HepG2 (cell line): ENCODE results near the gene MBD3. TPM values are rescaled to one million over a fixed set of nuclear protein-coding genes. Genes with fewer than 3 reads are reported as not detected.

Experiments used
- ATAC-seq: fragments of 200-7000 bp; cut with Tn5 transposase; 3 replicates; pipeline ENCODE4 v1.9.1; 2020; ENCODE audit warnings: mild to moderate bottlenecking, moderate library complexity
- BruUV-seq: library from RNA; stranded (reverse); fragments of 400-500 nt; replicated peaks from 2 replicates; lab custom pipeline; 2021; lab: Mats Ljungman, UMichigan
- CTCF ChIA-PET: fragments of 300-600 bp; formaldehyde crosslinking; extraction: SDS; loops from one replicate; lab custom pipeline; 2021; ENCODE audit warnings: low total read pairs, inconsistent platforms, low intra/inter-chr PET ratio; lab: Yijun Ruan, JAX
- POLR2A ChIA-PET: fragments of 350-600 bp; sonication (Branson Sonifier 250); formaldehyde crosslinking; loops from one replicate; lab custom pipeline; 2020; ENCODE audit warnings: antibody characterized with exemption, inconsistent platforms; lab: Yijun Ruan, JAX
- DNase-seq: peaks from one replicate; pipeline ENCODE4 v3.0.0-alpha.2; 2015; ENCODE audit warnings: low spot score
- FAIRE-seq: peaks from 3 replicates; lab custom pipeline; 2011; peaks lifted over from hg19 to GRCh38; lab: Jason Lieb, UNC
- H2AFZ ChIP-seq: one replicate; pipeline ENCODE4 v1.6.1; 2011; ENCODE audit warnings: low read length, inconsistent platforms
- H3K27ac ChIP-seq: fragments of 300-600 bp; 3 replicates; pipeline ENCODE4 v1.8.0; 2011; ENCODE audit warnings: mixed run types, mild to moderate bottlenecking, mixed read lengths, low read length, inconsistent platforms; ENCODE audit not compliant: insufficient read depth; ENCODE audit errors: extremely low read length
- H3K27me3 ChIP-seq, 2 experiments: fragments of 200-600 bp in 1 of 2; 2 replicates in 1 of 2; 3 replicates in 1 of 2; pipeline versions ENCODE4 v1.6.0 to v1.8.0; 2011; ENCODE audit warnings: low read length in 2 of 2, mild to moderate bottlenecking in 2 of 2, moderate library complexity in 2 of 2, inconsistent platforms in 1 of 2; ENCODE audit not compliant: insufficient read depth in 2 of 2, control insufficient read depth in 1 of 2
- H3K36me3 ChIP-seq, 2 experiments: fragments of 200-600 bp in 1 of 2; replicated peaks in 1 of 2; 2 replicates in 1 of 2; 3 replicates in 1 of 2; pipeline versions ENCODE4 v1.5.1 to v1.8.0; 2011; ENCODE audit warnings: low read length in 2 of 2, inconsistent platforms in 1 of 2; ENCODE audit not compliant: insufficient read depth in 2 of 2, control insufficient read depth in 1 of 2
- H3K4me1 ChIP-seq: 2 replicates; pipeline ENCODE4 v1.5.1; 2012; ENCODE audit warnings: low read length, inconsistent platforms; ENCODE audit not compliant: insufficient read depth
- H3K4me2 ChIP-seq: 2 replicates; pipeline ENCODE4 v1.6.0; 2011; ENCODE audit warnings: low read depth, low read length, inconsistent platforms
- H3K4me3 ChIP-seq, 3 experiments: fragments of 200-600 bp in 1 of 3; sonication (generic), shearing (Covaris generic) in 1 of 3; replicated peaks in 1 of 3; 2 replicates each; pipeline ENCODE4 v1.5.1; 2011 to 2016; ENCODE audit warnings: low read length in 3 of 3, inconsistent platforms in 2 of 3, low read depth in 2 of 3, mild to moderate bottlenecking in 2 of 3, control low read depth in 1 of 3, mixed read lengths in 1 of 3; ENCODE audit not compliant: insufficient read depth in 1 of 3
- H3K79me2 ChIP-seq: one replicate; pipeline ENCODE4 v1.6.1; 2011; ENCODE audit warnings: low read length, inconsistent platforms; ENCODE audit not compliant: insufficient read depth
- H3K9ac ChIP-seq: 2 replicates; pipeline ENCODE4 v1.6.0; 2011; ENCODE audit warnings: mild to moderate bottlenecking, low read depth, low read length, inconsistent platforms; ENCODE audit not compliant: insufficient read depth
- H3K9me3 ChIP-seq: 2 replicates; pipeline ENCODE4 v1.5.1; 2012; ENCODE audit warnings: mild to moderate bottlenecking, low read length
- H4K20me1 ChIP-seq: 2 replicates; pipeline ENCODE4 v1.6.0; 2011; ENCODE audit warnings: inconsistent platforms, mild to moderate bottlenecking, low read length, moderate library complexity; ENCODE audit not compliant: insufficient read depth
- AGO1 ChIP-seq: fragments of 200-400 bp; formaldehyde crosslinking; IDR thresholded peaks from 2 replicates; pipeline ENCODE4 v1.6.1; 2017; ENCODE audit warnings: mild to moderate bottlenecking, low read depth, low read length, moderate library complexity; ENCODE audit not compliant: poor library complexity, severe bottlenecking
- ETV5 ChIP-seq: IDR thresholded peaks from 2 replicates; pipeline ENCODE4 v1.6.1; 2018; ENCODE audit warnings: missing biosample characterization, missing genetic modification reagents, inconsistent platforms, borderline replicate concordance
- HNRNPLL ChIP-seq: fragments of 200-400 bp; formaldehyde crosslinking; IDR thresholded peaks from 2 replicates; pipeline ENCODE4 v1.6.1; 2017; ENCODE audit warnings: mild to moderate bottlenecking, low read depth, low read length; ENCODE audit not compliant: poor library complexity, severe bottlenecking
- IKZF4 ChIP-seq: sonication (generic); formaldehyde crosslinking; IDR thresholded peaks from 2 replicates; pipeline ENCODE4 v1.5.1; 2020; ENCODE audit warnings: borderline replicate concordance, mild to moderate bottlenecking, low read depth, missing genetic modification reagents; ENCODE audit errors: not compliant biosample characterization
- POLR2A ChIP-seq, 2 experiments: IDR thresholded peaks; 2 replicates each; pipeline ENCODE4 v1.6.1; 2011; ENCODE audit warnings: low read depth in 2 of 2, low read length in 2 of 2, mild to moderate bottlenecking in 1 of 2, moderate library complexity in 1 of 2; ENCODE audit not compliant: insufficient read depth in 1 of 2
- RAD21 ChIP-seq: fragments of 450-650 bp; formaldehyde crosslinking; IDR thresholded peaks from 2 replicates; pipeline ENCODE4 v1.5.0; 2020; ENCODE audit warnings: mild to moderate bottlenecking
- ZNF572 ChIP-seq: sonication (generic); formaldehyde crosslinking; IDR thresholded peaks from 2 replicates; pipeline ENCODE4 v1.5.1; 2020; ENCODE audit warnings: mild to moderate bottlenecking, missing genetic modification reagents
- ZNF687 ChIP-seq: sonication (generic); formaldehyde crosslinking; IDR thresholded peaks from 2 replicates; pipeline ENCODE4 v1.5.1; 2020; ENCODE audit warnings: mild to moderate bottlenecking, missing genetic modification reagents, moderate library complexity
- ZNF782 ChIP-seq: sonication (generic); formaldehyde crosslinking; IDR thresholded peaks from 2 replicates; pipeline ENCODE4 v1.4.0; 2020; ENCODE audit warnings: missing genetic modification reagents, mild to moderate bottlenecking, borderline replicate concordance
- WGBS: methylation state at CpG from one replicate; pipeline ENCODE4 v1.1.6; 2017; ENCODE audit warnings: low lambda C conversion rate; 5-methylcytosine and 5-hydroxymethylcytosine counted together
- in situ Hi-C: cut with HindIII; loops from 2 replicates; pipeline ENCODE4 v1.10.0; 2017; ENCODE audit warnings: low pct_unique_long_range_greater_than_20kb; ENCODE audit not compliant: extremely low pct_ligation_motif_present
- intact Hi-C: fragments of 100-400 bp; cut with micrococcal nuclease; formaldehyde crosslinking; loops from one replicate; pipeline ENCODE4 v1.10.0; 2022; ENCODE audit not compliant: unreplicated experiment
- polyA plus RNA-seq, 8 experiments: library from polyadenylated mRNA; depleted of rRNA in 3 of 8; stranded (reverse) in 7 of 8; unstranded in 1 of 8; fragments of >200 nt; fragmentation: Illumina TruSeq in 4 of 8; extraction: Trizol in 4 of 8; gene quantifications; 2 replicates each; pipeline versions ENCODE4 v1.2.1 to v1.2.3, GENCODE V29; 2011 to 2016; ENCODE audit warnings: low read depth in 4 of 8, missing spikeins in 1 of 8, mixed read lengths in 1 of 8; ENCODE audit not compliant: insufficient read depth in 1 of 8
- total RNA-seq, 5 experiments: library from RNA; depleted of rRNA; stranded (reverse); fragments of >200 nt; fragmentation: Illumina TruSeq; extraction: Trizol; gene quantifications; 2 replicates each; pipeline ENCODE4 v1.2.3, GENCODE V29; 2016; ENCODE audit warnings: low read depth in 1 of 5
- TF ChIP-seq, protein P1 (sequence below): IDR thresholded peaks from 2 replicates; pipeline ENCODE4 v1.6.1; 2016; ENCODE audit warnings: missing compliant biosample characterization, missing genetic modification reagents, borderline replicate concordance
- TF ChIP-seq, protein P2 (sequence below): sonication (generic); formaldehyde crosslinking; IDR thresholded peaks from 2 replicates; pipeline ENCODE4 v1.9.0; 2021; ENCODE audit warnings: mild to moderate bottlenecking, missing genetic modification reagents

Gene MBD3
- total and polyA plus RNA-seq, 2 of the 13 experiments (the other 11 are each of a cell fraction or from before 2014, with no cell fraction given): 21.2 to 76.9 TPM

GRCh38 chr19:1525343-1525742 is 67.3 kb downstream of the MBD3 start (continued):
- peak; percentile 24; the same call in 1 of the 2 replicates for TF ChIP-seq ZNF687 (CRISPR knock-in tag)

GRCh38 chr19:1524972-1525325 is 67.7 kb downstream of the MBD3 start:
- Histone ChIP-seq H2AFZ (no peak overlapping the region), H3K36me3 (no peaks in the 10 kb centered on the region), H3K9ac (no peak overlapping the region), H4K20me1 (no peaks in the 10 kb centered on the region), H3K4me3 (no peak overlapping the region), H3K4me2 (no peak overlapping the region), H3K27ac (no peak overlapping the region), H3K9me3 (no peaks in the 10 kb centered on the region), H3K79me2 (no peaks in the 10 kb centered on the region), H3K4me1 (peaks cover 19% of the 10 kb centered on the region), H3K27me3 (peaks cover 30 to 63% of the 10 kb centered on the region in 2 experiments)
- in situ Hi-C loops: no loop called here
- BruUV-seq: no TSS peak
- intact Hi-C loops: no loop called here
- ChIA-PET POLR2A (no interaction called here), CTCF (no interaction called here)
- DNase-seq (no peak), ATAC-seq (no peak; the same call in 2 of the 3 replicates), FAIRE-seq (no peak)
- 30% methylated on average over 7 of the region's 17 CpGs for WGBS
- TF ChIP-seq AGO1 (no peak), POLR2A (IDR thresholded peaks at IDR 0.05; ENCODE audit: insufficient read depth in 1 of 2, low read depth in 2 of 2, low read length in 2 of 2) (peak in 1 of 2 experiments; percentile 7; a peak in 1 of 4 replicates), IKZF4 (CRISPR knock-in tag) (no peak), ETV5 (CRISPR knock-in tag) (no peak), RAD21 (CRISPR knock-in tag) (no peak), ZNF782 (CRISPR knock-in tag) (no peak), HNRNPLL (no peak), ZNF572 (CRISPR knock-in tag) (no peak)
- TF ChIP-seq, protein P1, sequence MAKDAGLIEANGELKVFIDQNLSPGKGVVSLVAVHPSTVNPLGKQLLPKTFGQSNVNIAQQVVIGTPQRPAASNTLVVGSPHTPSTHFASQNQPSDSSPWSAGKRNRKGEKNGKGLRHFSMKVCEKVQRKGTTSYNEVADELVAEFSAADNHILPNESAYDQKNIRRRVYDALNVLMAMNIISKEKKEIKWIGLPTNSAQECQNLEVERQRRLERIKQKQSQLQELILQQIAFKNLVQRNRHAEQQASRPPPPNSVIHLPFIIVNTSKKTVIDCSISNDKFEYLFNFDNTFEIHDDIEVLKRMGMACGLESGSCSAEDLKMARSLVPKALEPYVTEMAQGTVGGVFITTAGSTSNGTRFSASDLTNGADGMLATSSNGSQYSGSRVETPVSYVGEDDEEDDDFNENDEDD: no peak
- TF ChIP-seq, protein P2, sequence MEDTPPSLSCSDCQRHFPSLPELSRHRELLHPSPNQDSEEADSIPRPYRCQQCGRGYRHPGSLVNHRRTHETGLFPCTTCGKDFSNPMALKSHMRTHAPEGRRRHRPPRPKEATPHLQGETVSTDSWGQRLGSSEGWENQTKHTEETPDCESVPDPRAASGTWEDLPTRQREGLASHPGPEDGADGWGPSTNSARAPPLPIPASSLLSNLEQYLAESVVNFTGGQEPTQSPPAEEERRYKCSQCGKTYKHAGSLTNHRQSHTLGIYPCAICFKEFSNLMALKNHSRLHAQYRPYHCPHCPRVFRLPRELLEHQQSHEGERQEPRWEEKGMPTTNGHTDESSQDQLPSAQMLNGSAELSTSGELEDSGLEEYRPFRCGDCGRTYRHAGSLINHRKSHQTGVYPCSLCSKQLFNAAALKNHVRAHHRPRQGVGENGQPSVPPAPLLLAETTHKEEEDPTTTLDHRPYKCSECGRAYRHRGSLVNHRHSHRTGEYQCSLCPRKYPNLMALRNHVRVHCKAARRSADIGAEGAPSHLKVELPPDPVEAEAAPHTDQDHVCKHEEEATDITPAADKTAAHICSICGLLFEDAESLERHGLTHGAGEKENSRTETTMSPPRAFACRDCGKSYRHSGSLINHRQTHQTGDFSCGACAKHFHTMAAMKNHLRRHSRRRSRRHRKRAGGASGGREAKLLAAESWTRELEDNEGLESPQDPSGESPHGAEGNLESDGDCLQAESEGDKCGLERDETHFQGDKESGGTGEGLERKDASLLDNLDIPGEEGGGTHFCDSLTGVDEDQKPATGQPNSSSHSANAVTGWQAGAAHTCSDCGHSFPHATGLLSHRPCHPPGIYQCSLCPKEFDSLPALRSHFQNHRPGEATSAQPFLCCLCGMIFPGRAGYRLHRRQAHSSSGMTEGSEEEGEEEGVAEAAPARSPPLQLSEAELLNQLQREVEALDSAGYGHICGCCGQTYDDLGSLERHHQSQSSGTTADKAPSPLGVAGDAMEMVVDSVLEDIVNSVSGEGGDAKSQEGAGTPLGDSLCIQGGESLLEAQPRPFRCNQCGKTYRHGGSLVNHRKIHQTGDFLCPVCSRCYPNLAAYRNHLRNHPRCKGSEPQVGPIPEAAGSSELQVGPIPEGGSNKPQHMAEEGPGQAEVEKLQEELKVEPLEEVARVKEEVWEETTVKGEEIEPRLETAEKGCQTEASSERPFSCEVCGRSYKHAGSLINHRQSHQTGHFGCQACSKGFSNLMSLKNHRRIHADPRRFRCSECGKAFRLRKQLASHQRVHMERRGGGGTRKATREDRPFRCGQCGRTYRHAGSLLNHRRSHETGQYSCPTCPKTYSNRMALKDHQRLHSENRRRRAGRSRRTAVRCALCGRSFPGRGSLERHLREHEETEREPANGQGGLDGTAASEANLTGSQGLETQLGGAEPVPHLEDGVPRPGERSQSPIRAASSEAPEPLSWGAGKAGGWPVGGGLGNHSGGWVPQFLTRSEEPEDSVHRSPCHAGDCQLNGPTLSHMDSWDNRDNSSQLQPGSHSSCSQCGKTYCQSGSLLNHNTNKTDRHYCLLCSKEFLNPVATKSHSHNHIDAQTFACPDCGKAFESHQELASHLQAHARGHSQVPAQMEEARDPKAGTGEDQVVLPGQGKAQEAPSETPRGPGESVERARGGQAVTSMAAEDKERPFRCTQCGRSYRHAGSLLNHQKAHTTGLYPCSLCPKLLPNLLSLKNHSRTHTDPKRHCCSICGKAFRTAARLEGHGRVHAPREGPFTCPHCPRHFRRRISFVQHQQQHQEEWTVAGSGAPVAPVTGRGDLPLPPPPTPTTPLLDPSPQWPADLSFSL: peak; percentile 83
